Stimulated activated CD8-positive, alpha-beta memory T cell treated with anti-CD3 and anti-CD28 coated beads, Interleukin-4, amount 100 ng/mL, for 24 hours (primary cell): ENCODE data around the gene HELZ.
"Not testable (repeated sequence)": the region's sequence is repeated elsewhere in the genome, so short reads cannot be mapped to it uniquely, and the experiment has no call there.

Experiments
- DNase-seq: peaks from one replicate; pipeline ENCODE4 v3.0.0-alpha.2; 2020; ENCODE audit warnings: low read depth

Gene HELZ

GRCh38 chr17:67229109-67229955 lies 15.7 kb downstream of the HELZ start:
- DNase-seq, result no peak

GRCh38 chr17:67227488-67227887 lies 17.5 kb downstream of the HELZ start:
- no peak for DNase-seq

- DNase-seq, result no peak
Measured at GRCh38 chr17:67225316-67225715, 19.7 kb downstream of the HELZ start.

GRCh38 chr17:67224736-67225135 lies 20.3 kb downstream of the HELZ start:
- DNase-seq, result no peak

- DNase-seq, result no peak
Measured at GRCh38 chr17:67223924-67224323, 21.1 kb downstream of the HELZ start.

GRCh38 chr17:67221062-67221998 lies 23.7 kb downstream of the HELZ start:
- DNase-seq, result no peak

- DNase-seq, result no peak
Measured at GRCh38 chr17:67218385-67218950, 26.5 kb downstream of the HELZ start.

GRCh38 chr17:67217446-67217845 lies 27.6 kb downstream of the HELZ start:
- DNase-seq, result no peak

GRCh38 chr17:67216578-67217320 lies 28.2 kb downstream of the HELZ start:
- DNase-seq, result no peak

GRCh38 chr17:67215991-67216421 lies 29.0 kb downstream of the HELZ start:
- DNase-seq, result no peak

- no peak for DNase-seq
Measured at GRCh38 chr17:67212714-67213417, 32.1 kb downstream of the HELZ start.

- DNase-seq, result no peak
Measured at GRCh38 chr17:67212231-67212630, 32.8 kb downstream of the HELZ start.

GRCh38 chr17:67211742-67212141 lies 33.3 kb downstream of the HELZ start:
- DNase-seq, result no peak

- no peak for DNase-seq
Measured at GRCh38 chr17:67210915-67211314, 34.1 kb downstream of the HELZ start.

- no peak for DNase-seq
Measured at GRCh38 chr17:67208232-67208631, 36.8 kb downstream of the HELZ start.

- no peak for DNase-seq
Measured at GRCh38 chr17:67203818-67204217, 41.2 kb downstream of the HELZ start.

- no peak for DNase-seq
Measured at GRCh38 chr17:67202503-67202902, 42.5 kb downstream of the HELZ start.

GRCh38 chr17:67200727-67201301 lies 44.2 kb downstream of the HELZ start:
- DNase-seq, result no peak

- DNase-seq, result no peak
Measured at GRCh38 chr17:67198131-67198530, 46.9 kb downstream of the HELZ start.

GRCh38 chr17:67197023-67197422 lies 48.0 kb downstream of the HELZ start:
- DNase-seq, result not testable (repeated sequence)

- DNase-seq, result no peak
Measured at GRCh38 chr17:67196422-67196821, 48.6 kb downstream of the HELZ start.
